HTR-8/SVneo (cell line): ENCODE results near the gene ANKRD35.
"Not testable (repeated sequence)": the region's sequence is repeated elsewhere in the genome, so short reads cannot be mapped to it uniquely, and the experiment has no call there.

Experiments used
- DNase-seq: peaks from one replicate; pipeline ENCODE4 v3.0.0; 2011; ENCODE audit warnings: low spot score, mixed read lengths; ENCODE audit not compliant: insufficient read length
- FAIRE-seq: peaks from 2 replicates; lab custom pipeline; 2011; peaks lifted over from hg19 to GRCh38; lab: Jason Lieb, UNC

ANKRD35 gene

GRCh38 chr1:145858901-145859490 lies 26.7 kb downstream of the ANKRD35 start, which contains the start of gene PIAS3:
Gene PIAS3 (minus strand): TSS chr1:145859081. CDS start chr1:145858990, 91 bp downstream.
- peak; percentile 46 for FAIRE-seq
- peak; percentile 89 for DNase-seq

GRCh38 chr1:145858238-145858900 lies 27.3 kb downstream of the ANKRD35 start:
- DNase-seq: no peak
- no peak for FAIRE-seq

GRCh38 chr1:145857170-145857569 lies 28.5 kb downstream of the ANKRD35 start:
- no peak for DNase-seq
- no peak for FAIRE-seq

- DNase-seq (no peak), FAIRE-seq (no peak)
Observed at GRCh38 chr1:145855426-145855948, 30.2 kb downstream of the ANKRD35 start.

- FAIRE-seq: no peak
- DNase-seq: peak; percentile 69
Observed at GRCh38 chr1:145849356-145850160, 36.1 kb downstream of the ANKRD35 start.

- DNase-seq: no peak
- no peak for FAIRE-seq
Observed at GRCh38 chr1:145847827-145848226, 37.8 kb downstream of the ANKRD35 start.

- DNase-seq: no peak
- FAIRE-seq: no peak
Observed at GRCh38 chr1:145846201-145846612, 39.5 kb downstream of the ANKRD35 start.

GRCh38 chr1:145845514-145846161 lies 40.0 kb downstream of the ANKRD35 start, which contains the start of gene NUDT17:
Gene NUDT17 (plus strand): TSS chr1:145845630. CDS start chr1:145845641, 11 bp downstream.
- DNase-seq: peak; percentile 83
- no peak for FAIRE-seq

GRCh38 chr1:145845144-145845513 lies 40.5 kb downstream of the ANKRD35 start:
- no peak for FAIRE-seq
- no peak for DNase-seq

GRCh38 chr1:145843031-145843430 lies 42.6 kb downstream of the ANKRD35 start:
- DNase-seq (no peak), FAIRE-seq (no peak)

- FAIRE-seq (no peak), DNase-seq (no peak)
Observed at GRCh38 chr1:145837656-145838055, 48.0 kb downstream of the ANKRD35 start.

GRCh38 chr1:145830810-145831209 lies 54.9 kb downstream of the ANKRD35 start:
- not testable (repeated sequence) for FAIRE-seq, DNase-seq

- no peak for FAIRE-seq
- DNase-seq: no peak
Observed at GRCh38 chr1:145828367-145829026, 57.2 kb downstream of the ANKRD35 start.

- DNase-seq (no peak), FAIRE-seq (no peak)
Observed at GRCh38 chr1:145827966-145828365, 57.7 kb downstream of the ANKRD35 start.

GRCh38 chr1:145826030-145826429 lies 59.6 kb downstream of the ANKRD35 start:
- DNase-seq (no peak), FAIRE-seq (no peak)

- FAIRE-seq (no peak), DNase-seq (no peak)
Observed at GRCh38 chr1:145824499-145824842, 61.2 kb downstream of the ANKRD35 start.

- DNase-seq: peak; percentile 74
- no peak for FAIRE-seq
Observed at GRCh38 chr1:145823565-145824498, 61.8 kb downstream of the ANKRD35 start, which contains the start of the genes POLR3C and RNF115. Gene POLR3C (plus strand): TSS chr1:145824200. CDS start chr1:145825777, 1,577 bp downstream. Gene RNF115 (minus strand): TSS chr1:145824095. CDS start chr1:145823873, 222 bp downstream.

GRCh38 chr1:145822779-145823331 lies 62.8 kb downstream of the ANKRD35 start:
- not testable (repeated sequence) for DNase-seq, FAIRE-seq
